Stomach (tissue), 9 donors: ENCODE data around the gene POMP. TPM values are rescaled to one million over a fixed set of nuclear protein-coding genes. Genes with fewer than 3 reads are reported as not detected.
A peak's percentile ranks its signal among the peaks of the same experiment; 100 is the strongest.

ENCODE experiments used
- DNase-seq, 2 donors: peaks; one replicate each; pipeline versions ENCODE4 v3.0.0 to v3.0.0-alpha.2; 2013 to 2019
- H3K27ac ChIP-seq, 5 donors: fragments of 200-600 bp in 4 of 5; sonication (generic) in 4 of 5; one replicate each; pipeline ENCODE4 v1.5.1; 2013 to 2019; ENCODE audit warnings: mild to moderate bottlenecking in 1 of 5, moderate library complexity in 1 of 5
- H3K27me3 ChIP-seq, 3 donors: fragments of 200-600 bp; sonication (generic); one replicate each; pipeline ENCODE4 v1.5.1; 2017 to 2019; ENCODE audit warnings: mixed run types in 1 of 3
- H3K36me3 ChIP-seq, 4 donors: fragments of 200-600 bp; sonication (generic); 1 replicate in 3 of 4; 2 replicates in 1 of 4; pipeline ENCODE4 v1.5.1; 2016 to 2019
- H3K4me1 ChIP-seq, 4 donors: fragments of 200-600 bp; sonication (generic); one replicate each; pipeline ENCODE4 v1.5.1; 2016 to 2019
- H3K4me3 ChIP-seq, 4 donors: fragments of 200-600 bp; sonication (generic) in 3 of 4; one replicate each; pipeline ENCODE4 v1.5.1; 2016 to 2019; ENCODE audit warnings: mild to moderate bottlenecking in 1 of 4
- H3K9me3 ChIP-seq, 4 donors: fragments of 200-600 bp; sonication (generic); one replicate each; pipeline ENCODE4 v1.5.1; 2016 to 2019
- EP300 ChIP-seq: sonication (generic); formaldehyde crosslinking; IDR thresholded peaks from one replicate; pipeline ENCODE4 v1.6.1; 2017; ENCODE audit warnings: antibody characterized with exemption
- POLR2A ChIP-seq, 4 donors: fragments of 450-650 bp; IDR thresholded peaks; one replicate each; pipeline ENCODE4 v1.6.1; 2016; ENCODE audit warnings: antibody characterized with exemption in 4 of 4, control low read depth in 2 of 4, mild to moderate bottlenecking in 1 of 4, moderate library complexity in 1 of 4
- POLR2AphosphoS5 ChIP-seq, 3 donors: sonication (generic); formaldehyde crosslinking; IDR thresholded peaks; one replicate each; pipeline ENCODE4 v1.6.1; 2016; ENCODE audit warnings: antibody characterized with exemption in 3 of 3
- WGBS, 5 donors: extraction: QIAGEN DNeasy Blood & Tissue Kit in 3 of 5; methylation state at CpG; one replicate each; pipeline versions ENCODE4 v1.1.5 to v1.1.7; 2013 to 2018; 5-methylcytosine and 5-hydroxymethylcytosine counted together
- intact Hi-C: fragments of 100-400 bp; cut with DNase I; formaldehyde crosslinking; loops from one replicate; pipeline ENCODE4 v1.15.1; 2023; ENCODE audit warnings: low total_unique reads
- polyA plus RNA-seq, 3 donors: library from polyadenylated mRNA; stranded (reverse); fragments of 200-250 nt; gene quantifications; one replicate each; pipeline ENCODE4 v1.2.3, GENCODE V29; 2013
- total RNA-seq, 5 donors: library from RNA; depleted of rRNA; stranded (reverse); fragments of >200 nt; gene quantifications; one replicate each; pipeline versions ENCODE4 v1.1.0 to v1.2.3, GENCODE V29; 2014 to 2016
- TF ChIP-seq, protein P1 (sequence below), 7 experiments: fragments of 450-650 bp in 4 of 7; fragments of 200-600 bp in 3 of 7; sonication (generic) in 3 of 7; IDR thresholded peaks; one replicate each; pipeline ENCODE4 v1.5.1; 2016 to 2019; ENCODE audit warnings: antibody characterized with exemption in 7 of 7, control low read depth in 2 of 7, mild to moderate bottlenecking in 1 of 7
- donor health status: healthy with polysubstance abuse.
- donor health status: Bipolar disorder and iron deficiency.
- donor health status: healthy.

Gene POMP
- total and polyA plus RNA-seq, 8 donors: 17.7 to 102 (median 59.4) TPM

DNA sequence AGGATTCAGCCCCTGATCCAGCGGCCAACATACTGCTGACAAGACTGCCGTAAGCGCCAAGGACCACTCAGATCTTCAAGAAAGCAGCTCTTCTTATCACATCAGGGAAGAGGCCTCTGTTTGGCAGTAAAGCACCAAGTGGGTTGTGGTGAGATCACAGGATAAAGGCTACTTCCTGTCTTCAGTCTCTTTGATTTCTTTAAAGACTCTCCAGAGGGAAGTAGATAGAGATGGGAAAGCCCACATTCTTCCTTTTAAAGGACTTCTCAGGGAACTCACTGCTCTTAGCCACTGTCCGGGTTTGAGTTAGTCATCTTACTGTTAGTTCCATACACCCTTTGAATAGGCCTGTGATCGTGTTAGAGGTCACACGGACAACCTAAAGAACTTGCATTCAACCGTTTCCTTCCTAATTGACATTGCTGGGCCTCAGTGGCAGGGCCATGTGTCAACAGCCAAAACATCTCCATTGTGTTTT lies 47.2 kb upstream of the POMP start:
- no peak for TF ChIP-seq EP300
- TF ChIP-seq POLR2AphosphoS5 (IDR thresholded peaks at IDR 0.05): no peak
- TF ChIP-seq POLR2A (IDR thresholded peaks at IDR 0.05): no peak
- TF ChIP-seq, protein P1, sequence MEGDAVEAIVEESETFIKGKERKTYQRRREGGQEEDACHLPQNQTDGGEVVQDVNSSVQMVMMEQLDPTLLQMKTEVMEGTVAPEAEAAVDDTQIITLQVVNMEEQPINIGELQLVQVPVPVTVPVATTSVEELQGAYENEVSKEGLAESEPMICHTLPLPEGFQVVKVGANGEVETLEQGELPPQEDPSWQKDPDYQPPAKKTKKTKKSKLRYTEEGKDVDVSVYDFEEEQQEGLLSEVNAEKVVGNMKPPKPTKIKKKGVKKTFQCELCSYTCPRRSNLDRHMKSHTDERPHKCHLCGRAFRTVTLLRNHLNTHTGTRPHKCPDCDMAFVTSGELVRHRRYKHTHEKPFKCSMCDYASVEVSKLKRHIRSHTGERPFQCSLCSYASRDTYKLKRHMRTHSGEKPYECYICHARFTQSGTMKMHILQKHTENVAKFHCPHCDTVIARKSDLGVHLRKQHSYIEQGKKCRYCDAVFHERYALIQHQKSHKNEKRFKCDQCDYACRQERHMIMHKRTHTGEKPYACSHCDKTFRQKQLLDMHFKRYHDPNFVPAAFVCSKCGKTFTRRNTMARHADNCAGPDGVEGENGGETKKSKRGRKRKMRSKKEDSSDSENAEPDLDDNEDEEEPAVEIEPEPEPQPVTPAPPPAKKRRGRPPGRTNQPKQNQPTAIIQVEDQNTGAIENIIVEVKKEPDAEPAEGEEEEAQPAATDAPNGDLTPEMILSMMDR (IDR thresholded peaks at IDR 0.05): no peak
- H3K27ac ChIP-seq: no peak overlapping the region
- intact Hi-C loops: no loop called here

GRCh38 chr13:28613562-28613961 lies 45.4 kb upstream of the POMP start:
- Histone ChIP-seq H3K27me3 (no peaks in the 10 kb centered on the region), H3K36me3 (no peaks in the 10 kb centered on the region), H3K4me3 (no peak overlapping the region), H3K27ac (no peak overlapping the region), H3K9me3 (no peaks in the 10 kb centered on the region), H3K4me1 (peaks cover 0 to 4% (median 0%) of the 10 kb centered on the region in 4 donors)
- intact Hi-C loops: no loop called here
- DNase-seq: no peak
- WGBS, 5 donors: 46 to 54% (median 47%) methylated on average over 4 of the region's 4 CpGs
- no peak for TF ChIP-seq EP300
- TF ChIP-seq, protein P1 (IDR thresholded peaks at IDR 0.05): no peak
- no peak for TF ChIP-seq POLR2AphosphoS5 (IDR thresholded peaks at IDR 0.05)
- TF ChIP-seq POLR2A (IDR thresholded peaks at IDR 0.05): no peak

More for the DNA sequence above, 47.2 kb upstream of the POMP start:
- no peak overlapping the region for H3K4me3 ChIP-seq
- H3K9me3 ChIP-seq: no peaks in the 10 kb centered on the region
- peak in 1 of 2 donors; percentile 25 for DNase-seq
- H3K36me3 ChIP-seq: no peaks in the 10 kb centered on the region
- WGBS, 5 donors: 53 to 67% (median 55%) methylated on average over 7 of the region's 7 CpGs
- peaks cover 0 to 4% (median 0%) of the 10 kb centered on the region in 4 donors for H3K4me1 ChIP-seq
- H3K27me3 ChIP-seq: no peaks in the 10 kb centered on the region

- H3K4me3 ChIP-seq: no peak overlapping the region
- TF ChIP-seq POLR2AphosphoS5 (IDR thresholded peaks at IDR 0.05): no peak
- no peak for TF ChIP-seq EP300
- TF ChIP-seq, protein P1 (IDR thresholded peaks at IDR 0.05): no peak
- TF ChIP-seq POLR2A (IDR thresholded peaks at IDR 0.05): no peak
- peaks cover 0 to 4% (median 0%) of the 10 kb centered on the region in 4 donors for H3K4me1 ChIP-seq
- no peaks in the 10 kb centered on the region for H3K36me3 ChIP-seq
- DNase-seq: no peak
- H3K27me3 ChIP-seq: no peaks in the 10 kb centered on the region
- no peak overlapping the region for H3K27ac ChIP-seq
- 83 to 89% (median 88%) methylated on average over 2 of the region's 2 CpGs for WGBS, 5 donors
- intact Hi-C loops: no loop called here
- H3K9me3 ChIP-seq: no peaks in the 10 kb centered on the region
Measured at GRCh38 chr13:28615916-28616446, 42.9 kb upstream of the POMP start.

DNA sequence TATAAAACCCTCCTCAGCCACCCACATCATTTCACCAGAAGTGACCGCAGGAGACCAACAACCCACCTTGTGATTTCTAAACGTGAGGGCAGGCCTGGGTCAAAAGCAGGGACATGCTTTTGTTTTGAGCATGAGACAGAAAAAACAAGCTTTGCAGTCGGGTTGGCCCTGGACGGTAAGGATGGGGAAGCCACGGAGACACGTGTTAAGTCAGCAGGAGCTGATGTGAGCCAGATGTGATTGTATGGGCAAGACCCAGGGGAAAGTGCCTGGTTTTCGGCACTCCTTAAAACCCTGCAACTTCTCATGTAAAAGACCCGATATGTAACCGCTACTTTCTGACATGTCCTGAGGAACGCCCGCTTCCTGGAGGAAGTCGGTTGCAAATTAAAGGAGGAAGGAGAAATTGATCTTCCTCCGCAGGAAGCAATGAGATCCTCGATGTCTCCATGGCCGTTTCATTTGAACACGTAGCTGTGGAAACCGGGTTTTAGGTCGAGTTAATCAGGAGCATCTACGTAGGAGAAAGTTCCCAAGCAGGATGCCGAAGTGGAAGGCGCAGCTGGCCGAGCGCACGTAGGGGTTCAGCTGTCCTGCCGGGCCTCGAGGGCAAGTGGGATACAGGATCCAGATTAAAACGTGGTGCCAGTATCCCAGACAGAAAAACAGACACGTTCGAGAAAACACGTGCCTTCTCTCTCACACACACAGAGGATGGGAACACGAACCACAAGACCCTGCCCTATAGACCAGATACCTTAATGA lies 40.5 kb upstream of the POMP start:
- peaks cover 0 to 3% (median 0%) of the 10 kb centered on the region in 3 donors for H3K27me3 ChIP-seq
- no peaks in the 10 kb centered on the region for H3K4me1 ChIP-seq
- intact Hi-C loops: no loop called here
- TF ChIP-seq, protein P1 (IDR thresholded peaks at IDR 0.05): no peak
- TF ChIP-seq POLR2AphosphoS5 (IDR thresholded peaks at IDR 0.05): no peak
- no peak overlapping the region for H3K27ac ChIP-seq
- WGBS, 5 donors: 72 to 81% (median 79%) methylated on average over 31 of the region's 31 CpGs
- H3K4me3 ChIP-seq: no peak overlapping the region
- H3K9me3 ChIP-seq: no peaks in the 10 kb centered on the region
- H3K36me3 ChIP-seq: no peaks in the 10 kb centered on the region
- DNase-seq: no peak
